ENCODE data around the gene ABCA10. TPM values are rescaled to one million over a fixed set of nuclear protein-coding genes. Genes with fewer than 3 reads are reported as not detected.

The ABCA10 gene
- total RNA-seq, 2 experiments from 2014 or later, result 0.12 to 0.41 TPM

- Mint-ChIP-seq H3K4me3 (no peak overlapping the region), H3K27me3 (no peaks in the 10 kb centered on the region), H3K9me3 (no peaks in the 10 kb centered on the region), H3K4me1 (no peaks in the 10 kb centered on the region), H3K27ac (no peak overlapping the region), H3K36me3 (peaks cover 3% of the 10 kb centered on the region)
- no peak for DNase-seq
Observed at GRCh38 chr17:69239611-69240600, 11.3 kb upstream of the ABCA10 start.

GRCh38 chr17:69236946-69237345, 8.3 kb upstream of the ABCA10 start:
- peaks cover 8% of the 10 kb centered on the region for H3K9me3 Mint-ChIP-seq
- H3K4me3 Mint-ChIP-seq, result no peak overlapping the region

GRCh38 chr17:69236464-69236863, 7.8 kb upstream of the ABCA10 start:
- no peaks in the 10 kb centered on the region for H3K27me3 Mint-ChIP-seq
- H3K9me3 Mint-ChIP-seq, result peaks cover 11% of the 10 kb centered on the region
- no peak overlapping the region for H3K27ac Mint-ChIP-seq
- peaks cover 3% of the 10 kb centered on the region for H3K36me3 Mint-ChIP-seq
- H3K4me1 Mint-ChIP-seq, result no peaks in the 10 kb centered on the region
- H3K4me3 Mint-ChIP-seq, result no peak overlapping the region
- no peak for DNase-seq

More at GRCh38 chr17:69236946-69237345, 8.3 kb upstream of the ABCA10 start:
- Mint-ChIP-seq H3K36me3 (peaks cover 3% of the 10 kb centered on the region), H3K27ac (no peak overlapping the region), H3K4me1 (no peaks in the 10 kb centered on the region), H3K27me3 (no peaks in the 10 kb centered on the region)
- no peak for DNase-seq

- peak; percentile 57 for DNase-seq
- H3K36me3 Mint-ChIP-seq, result peaks cover 3% of the 10 kb centered on the region
- H3K27ac Mint-ChIP-seq, result peak overlapping the region; percentile 38
- H3K4me1 Mint-ChIP-seq, result no peaks in the 10 kb centered on the region
- peaks cover 18% of the 10 kb centered on the region for H3K9me3 Mint-ChIP-seq
- no peaks in the 10 kb centered on the region for H3K27me3 Mint-ChIP-seq
- no peak overlapping the region for H3K4me3 Mint-ChIP-seq
Observed at GRCh38 chr17:69235338-69236058, 6.9 kb upstream of the ABCA10 start.

GRCh38 chr17:69232650-69233049, 4.0 kb upstream of the ABCA10 start:
- Mint-ChIP-seq H3K36me3 (peaks cover 3% of the 10 kb centered on the region), H3K9me3 (peaks cover 18% of the 10 kb centered on the region), H3K27ac (peak overlapping the region; percentile 30), H3K27me3 (no peaks in the 10 kb centered on the region), H3K4me3 (no peak overlapping the region), H3K4me1 (peaks cover under 1% of the 10 kb centered on the region)
- no peak for DNase-seq

- Mint-ChIP-seq H3K27ac (no peak overlapping the region), H3K27me3 (no peaks in the 10 kb centered on the region), H3K4me1 (peaks cover 4% of the 10 kb centered on the region), H3K4me3 (no peak overlapping the region), H3K9me3 (peaks cover 18% of the 10 kb centered on the region), H3K36me3 (peaks cover 3% of the 10 kb centered on the region)
- no peak for DNase-seq
Observed at GRCh38 chr17:69231521-69231920, 2.9 kb upstream of the ABCA10 start.

GRCh38 chr17:69230939-69231338, 2.3 kb upstream of the ABCA10 start:
- Mint-ChIP-seq H3K9me3 (peaks cover 18% of the 10 kb centered on the region), H3K27ac (no peak overlapping the region), H3K4me3 (no peak overlapping the region), H3K27me3 (no peaks in the 10 kb centered on the region), H3K4me1 (peaks cover 4% of the 10 kb centered on the region), H3K36me3 (peaks cover 3% of the 10 kb centered on the region)
- DNase-seq, result no peak

GRCh38 chr17:69228018-69228417, 606 bp downstream of the ABCA10 start:
- Mint-ChIP-seq H3K27ac (no peak overlapping the region), H3K36me3 (no peaks in the 10 kb centered on the region), H3K9me3 (peaks cover 16% of the 10 kb centered on the region), H3K4me1 (peaks cover 11% of the 10 kb centered on the region), H3K27me3 (no peaks in the 10 kb centered on the region), H3K4me3 (no peak overlapping the region)
- no peak for DNase-seq

- Mint-ChIP-seq H3K27ac (no peak overlapping the region), H3K4me3 (no peak overlapping the region), H3K4me1 (peaks cover 11% of the 10 kb centered on the region), H3K36me3 (no peaks in the 10 kb centered on the region), H3K9me3 (peaks cover 12% of the 10 kb centered on the region), H3K27me3 (no peaks in the 10 kb centered on the region)
- DNase-seq, result no peak
Observed at GRCh38 chr17:69227541-69227940, 1.1 kb downstream of the ABCA10 start.

GRCh38 chr17:69223809-69224208, 4.8 kb downstream of the ABCA10 start:
- no peak for DNase-seq
- no peaks in the 10 kb centered on the region for H3K9me3 Mint-ChIP-seq
- H3K4me3 Mint-ChIP-seq, result no peak overlapping the region
- H3K27ac Mint-ChIP-seq, result no peak overlapping the region
- peaks cover 5% of the 10 kb centered on the region for H3K36me3 Mint-ChIP-seq
- H3K4me1 Mint-ChIP-seq, result peaks cover 11% of the 10 kb centered on the region
- H3K27me3 Mint-ChIP-seq, result no peaks in the 10 kb centered on the region

GRCh38 chr17:69222707-69223258, 5.8 kb downstream of the ABCA10 start:
- peaks cover 5% of the 10 kb centered on the region for H3K36me3 Mint-ChIP-seq
- no peak for DNase-seq
- H3K4me1 Mint-ChIP-seq, result peaks cover 11% of the 10 kb centered on the region
- no peak overlapping the region for H3K27ac Mint-ChIP-seq
- no peaks in the 10 kb centered on the region for H3K27me3 Mint-ChIP-seq
- no peak overlapping the region for H3K4me3 Mint-ChIP-seq
- H3K9me3 Mint-ChIP-seq, result no peaks in the 10 kb centered on the region

GRCh38 chr17:69220098-69220497, 8.5 kb downstream of the ABCA10 start:
- peaks cover 5% of the 10 kb centered on the region for H3K36me3 Mint-ChIP-seq
- no peak overlapping the region for H3K27ac Mint-ChIP-seq
- H3K4me1 Mint-ChIP-seq, result peaks cover 7% of the 10 kb centered on the region
- no peak for DNase-seq
- H3K27me3 Mint-ChIP-seq, result no peaks in the 10 kb centered on the region
- no peak overlapping the region for H3K4me3 Mint-ChIP-seq
- no peaks in the 10 kb centered on the region for H3K9me3 Mint-ChIP-seq

- no peak for DNase-seq
- Mint-ChIP-seq H3K36me3 (peaks cover 5% of the 10 kb centered on the region), H3K4me3 (no peak overlapping the region), H3K27ac (no peak overlapping the region), H3K27me3 (no peaks in the 10 kb centered on the region), H3K4me1 (peaks cover 7% of the 10 kb centered on the region), H3K9me3 (no peaks in the 10 kb centered on the region)
Observed at GRCh38 chr17:69218986-69219385, 9.6 kb downstream of the ABCA10 start.

- H3K36me3 Mint-ChIP-seq, result peaks cover 5% of the 10 kb centered on the region
- H3K4me3 Mint-ChIP-seq, result no peak overlapping the region
- no peaks in the 10 kb centered on the region for H3K4me1 Mint-ChIP-seq
- H3K27me3 Mint-ChIP-seq, result no peaks in the 10 kb centered on the region
- no peak for DNase-seq
- H3K27ac Mint-ChIP-seq, result no peak overlapping the region
- peaks cover 1% of the 10 kb centered on the region for H3K9me3 Mint-ChIP-seq
Observed at GRCh38 chr17:69213059-69213813, 15.4 kb downstream of the ABCA10 start.

Data from activated naive CD8-positive, alpha-beta T cell treated with anti-CD3 and anti-CD28 coated beads for 36 hours (primary cell).